Measurements from ENCODE around the gene SDHB. TPM values are rescaled to one million over a fixed set of nuclear protein-coding genes. Genes with fewer than 3 reads are reported as not detected.

SDHB gene
- total and polyA plus RNA-seq, 10 of the 15 experiments (the other 5 are each of a cell fraction or from before 2014, with no cell fraction given): 101 to 319 (median 188) TPM

GRCh38 chr1:17014671-17015567 is 38.9 kb downstream of the SDHB start:
- no TSS peak for BruUV-seq (replicated peaks)
- Histone ChIP-seq H3K9ac (ENCODE audit: control insufficient read depth, insufficient read depth, low read length) (no peak overlapping the region), H3K9me3 (replicated peaks; ENCODE audit: control insufficient read depth, insufficient read depth, low read length) (no peaks in the 10 kb centered on the region), H3K4me2 (ENCODE audit: control insufficient read depth, insufficient read depth) (no peak overlapping the region), H3K79me2 (ENCODE audit: control insufficient read depth, insufficient read depth, low read length) (peaks cover 2% of the 10 kb centered on the region), H3K27me3 (replicated peaks in 1 of 2; ENCODE audit: control insufficient read depth in 2 of 2, insufficient read depth in 2 of 2, low read length in 1 of 2) (no peaks in the 10 kb centered on the region), H3K4me3 (no peak overlapping the region), H3K27ac (ENCODE audit: control insufficient read depth, insufficient read depth) (no peak overlapping the region), H3K36me3 (ENCODE audit: control insufficient read depth in 2 of 2, insufficient read depth in 2 of 2, low read length in 1 of 2) (peaks cover 4 to 12% of the 10 kb centered on the region in 2 experiments), H3K4me1 (ENCODE audit: control insufficient read depth, insufficient read depth, low read length) (peaks cover 33% of the 10 kb centered on the region), H2AFZ (ENCODE audit: control insufficient read depth, low read depth, low read length) (no peak overlapping the region), H4K20me1 (ENCODE audit: control insufficient read depth, insufficient read depth) (no peaks in the 10 kb centered on the region)
- ChIA-PET SMC1A (ENCODE audit: uncharacterized antibody, unreplicated experiment) (interaction anchor here (1.2 to 1.9 kb wide), 2 partner anchors 8 to 127 kb away, joined by 3 to 8 read pairs; no protein-coding TSS in a partner anchor), RAD21 (ENCODE audit: unreplicated experiment) (interaction anchor here (0.6 kb wide), 1 partner anchor 624 kb away, joined by 3 read pairs; no protein-coding TSS in a partner anchor), CTCF (interaction anchor here (0.6 to 2.0 kb wide), 3 partner anchors 31 to 394 kb away, joined by 3 to 6 read pairs (median 3); no protein-coding TSS in a partner anchor), POLR2A (no interaction called here)
- ATAC-seq (no peak), FAIRE-seq (no peak), DNase-seq (ENCODE audit: low read depth, low spot score) (no peak)
- intact Hi-C loops (cut with micrococcal nuclease; ENCODE audit: unreplicated experiment) (no loop called here), in situ Hi-C loops (cut with MboI) (no loop called here)
- WGBS (ENCODE audit: insufficient coverage, insufficient replicate concordance, low lambda C conversion rate, missing lambda C conversion rate): 65% methylated on average over 10 of the region's 10 CpGs
- TF ChIP-seq ATF3 (IDR thresholded peaks at IDR 0.05; ENCODE audit: borderline replicate concordance, extremely low read depth, low read depth, low read length): no peak
- no peak for TF ChIP-seq BCL3 (IDR thresholded peaks at IDR 0.05; ENCODE audit: borderline replicate concordance, insufficient read depth, low read depth, low read length, poor library complexity, severe bottlenecking)
- no peak for TF ChIP-seq BHLHE40 (IDR thresholded peaks at IDR 0.05; ENCODE audit: borderline replicate concordance in 1 of 2, low read depth in 2 of 2, low read length in 1 of 2)
- TF ChIP-seq, protein P1, sequence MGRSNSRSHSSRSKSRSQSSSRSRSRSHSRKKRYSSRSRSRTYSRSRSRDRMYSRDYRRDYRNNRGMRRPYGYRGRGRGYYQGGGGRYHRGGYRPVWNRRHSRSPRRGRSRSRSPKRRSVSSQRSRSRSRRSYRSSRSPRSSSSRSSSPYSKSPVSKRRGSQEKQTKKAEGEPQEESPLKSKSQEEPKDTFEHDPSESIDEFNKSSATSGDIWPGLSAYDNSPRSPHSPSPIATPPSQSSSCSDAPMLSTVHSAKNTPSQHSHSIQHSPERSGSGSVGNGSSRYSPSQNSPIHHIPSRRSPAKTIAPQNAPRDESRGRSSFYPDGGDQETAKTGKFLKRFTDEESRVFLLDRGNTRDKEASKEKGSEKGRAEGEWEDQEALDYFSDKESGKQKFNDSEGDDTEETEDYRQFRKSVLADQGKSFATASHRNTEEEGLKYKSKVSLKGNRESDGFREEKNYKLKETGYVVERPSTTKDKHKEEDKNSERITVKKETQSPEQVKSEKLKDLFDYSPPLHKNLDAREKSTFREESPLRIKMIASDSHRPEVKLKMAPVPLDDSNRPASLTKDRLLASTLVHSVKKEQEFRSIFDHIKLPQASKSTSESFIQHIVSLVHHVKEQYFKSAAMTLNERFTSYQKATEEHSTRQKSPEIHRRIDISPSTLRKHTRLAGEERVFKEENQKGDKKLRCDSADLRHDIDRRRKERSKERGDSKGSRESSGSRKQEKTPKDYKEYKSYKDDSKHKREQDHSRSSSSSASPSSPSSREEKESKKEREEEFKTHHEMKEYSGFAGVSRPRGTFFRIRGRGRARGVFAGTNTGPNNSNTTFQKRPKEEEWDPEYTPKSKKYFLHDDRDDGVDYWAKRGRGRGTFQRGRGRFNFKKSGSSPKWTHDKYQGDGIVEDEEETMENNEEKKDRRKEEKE (IDR thresholded peaks at IDR 0.05): no peak
- TF ChIP-seq ELK1 (IDR thresholded peaks at IDR 0.05; ENCODE audit: low read depth, low read length): no peak
- no peak for TF ChIP-seq E4F1 (IDR thresholded peaks at IDR 0.05; ENCODE audit: borderline replicate concordance, partially characterized antibody)
- TF ChIP-seq NR2F1 (conservative IDR thresholded peaks at IDR 0.05): no peak
- no peak for TF ChIP-seq ZNF384 (IDR thresholded peaks at IDR 0.05; ENCODE audit: borderline replicate concordance, low read depth, low read length)
- TF ChIP-seq ASH2L (IDR thresholded peaks at IDR 0.05; ENCODE audit: borderline replicate concordance, low read depth): no peak
- no peak for TF ChIP-seq FOXM1 (IDR thresholded peaks at IDR 0.05; ENCODE audit: low read depth, low read length)
- no peak for TF ChIP-seq RUNX3 (IDR thresholded peaks at IDR 0.05; ENCODE audit: low read length)
- no peak for TF ChIP-seq FOXK2 (IDR thresholded peaks at IDR 0.05)
- no peak for TF ChIP-seq BACH1 (IDR thresholded peaks at IDR 0.05; ENCODE audit: borderline replicate concordance)

All from GM12878 (cell line).